GM21447 (cell line): ENCODE results near the gene ZBTB20.
A peak's percentile ranks its signal among the peaks of the same experiment; 100 is the strongest.

Source experiments
- ATAC-seq: cut with Tn5 transposase; IDR thresholded peaks from one replicate; pipeline ENCODE4 v1.9.1; 2021; ENCODE audit not compliant: unreplicated experiment

ZBTB20 gene

DNA sequence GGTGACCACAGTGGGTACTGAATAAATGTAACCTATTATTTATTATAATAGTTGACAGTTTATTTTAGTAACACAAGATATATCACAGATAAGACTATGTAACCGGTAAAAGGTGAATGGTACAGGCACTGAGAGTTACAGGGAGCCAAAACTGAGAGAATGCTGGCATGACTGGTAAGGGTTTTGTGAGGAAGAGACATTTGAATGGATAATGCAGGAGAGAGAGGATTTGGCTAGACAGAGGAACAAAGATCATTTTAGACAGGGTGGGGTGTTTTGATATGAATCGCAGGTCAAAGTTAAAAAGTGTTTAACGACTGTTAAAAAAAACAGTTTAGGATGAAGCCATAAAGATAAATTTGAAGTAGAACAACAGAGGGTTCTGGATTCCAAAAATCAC lies 421.1 kb downstream of the ZBTB20 start:
- no peak for ATAC-seq

GRCh38 chr3:114722530-114722929 lies 424.6 kb downstream of the ZBTB20 start:
- no peak for ATAC-seq

DNA sequence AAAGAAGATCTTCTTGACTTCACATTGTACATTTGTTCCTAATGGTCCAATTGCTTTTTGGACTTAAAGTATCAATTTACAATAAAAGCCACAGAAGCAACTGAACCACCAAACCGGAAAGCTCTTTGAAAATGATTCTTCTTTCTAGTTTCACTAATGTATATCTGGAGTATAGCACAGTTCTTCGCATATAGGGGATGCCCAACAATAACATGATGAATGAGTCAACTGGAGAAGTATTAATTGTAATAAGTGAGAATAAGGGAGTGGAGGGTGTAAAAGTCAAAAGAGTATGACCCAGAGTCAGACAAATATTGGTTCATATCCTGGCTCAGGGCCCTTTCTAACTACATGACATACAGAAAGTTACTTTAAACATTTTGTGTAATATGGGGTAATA lies 425.2 kb downstream of the ZBTB20 start:
- ATAC-seq: no peak

- ATAC-seq: no peak
Measured at GRCh38 chr3:114721209-114721608, 425.9 kb downstream of the ZBTB20 start.

DNA sequence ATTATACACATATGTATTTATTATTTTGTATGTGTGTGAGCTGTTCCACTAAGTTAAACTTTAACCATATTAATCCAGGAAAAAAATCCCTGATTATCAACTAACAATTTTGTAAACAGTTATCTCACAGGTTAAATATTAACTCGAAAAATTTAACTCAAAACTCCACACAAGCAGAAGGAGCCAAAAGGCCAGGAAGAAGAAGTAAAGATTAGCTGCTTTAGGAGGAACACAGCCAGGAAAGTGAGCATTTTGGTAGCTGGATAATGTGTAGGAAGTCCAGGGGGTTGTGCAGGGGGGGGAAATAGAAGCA lies 428.2 kb downstream of the ZBTB20 start:
- no peak for ATAC-seq

- ATAC-seq: no peak
Measured at GRCh38 chr3:114718071-114718897, 428.8 kb downstream of the ZBTB20 start.

DNA sequence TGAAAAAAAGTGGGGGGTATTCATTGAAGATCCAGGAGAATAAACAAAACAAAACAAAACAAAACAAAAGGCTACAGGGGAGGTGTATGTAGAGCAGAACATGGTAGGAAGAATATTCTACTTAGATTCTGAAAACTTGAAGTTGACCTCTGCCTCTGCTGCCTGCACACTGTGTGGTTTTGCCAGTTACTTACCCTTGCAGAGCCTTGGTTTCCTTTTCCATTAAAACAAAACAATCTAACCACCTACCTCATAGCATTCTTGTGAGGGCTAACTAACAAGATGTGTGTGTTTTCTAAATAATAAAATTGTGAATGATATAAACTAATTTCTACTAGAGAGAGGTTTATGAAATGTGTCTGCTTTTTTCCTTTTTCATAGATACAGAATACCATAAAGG lies 430.2 kb downstream of the ZBTB20 start:
- ATAC-seq: no peak

DNA sequence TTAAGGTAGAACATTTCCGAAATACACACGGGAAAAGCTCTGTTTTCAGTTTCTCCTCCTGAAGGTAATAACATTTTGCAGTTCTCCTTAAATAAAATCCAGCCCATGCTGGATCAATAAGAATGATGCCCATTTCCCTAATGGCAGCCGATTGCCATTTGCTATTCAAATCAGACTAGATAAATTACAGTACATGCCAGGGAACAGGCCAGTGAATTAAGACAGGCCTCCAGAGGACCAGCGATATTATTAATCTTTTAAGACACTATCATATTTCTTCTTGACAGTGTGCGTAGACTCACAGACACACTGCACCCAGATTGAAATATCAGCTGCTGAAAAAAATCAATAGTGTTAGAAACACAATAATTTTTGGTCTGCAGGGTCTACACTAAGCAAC lies 431.0 kb downstream of the ZBTB20 start:
- no peak for ATAC-seq

DNA sequence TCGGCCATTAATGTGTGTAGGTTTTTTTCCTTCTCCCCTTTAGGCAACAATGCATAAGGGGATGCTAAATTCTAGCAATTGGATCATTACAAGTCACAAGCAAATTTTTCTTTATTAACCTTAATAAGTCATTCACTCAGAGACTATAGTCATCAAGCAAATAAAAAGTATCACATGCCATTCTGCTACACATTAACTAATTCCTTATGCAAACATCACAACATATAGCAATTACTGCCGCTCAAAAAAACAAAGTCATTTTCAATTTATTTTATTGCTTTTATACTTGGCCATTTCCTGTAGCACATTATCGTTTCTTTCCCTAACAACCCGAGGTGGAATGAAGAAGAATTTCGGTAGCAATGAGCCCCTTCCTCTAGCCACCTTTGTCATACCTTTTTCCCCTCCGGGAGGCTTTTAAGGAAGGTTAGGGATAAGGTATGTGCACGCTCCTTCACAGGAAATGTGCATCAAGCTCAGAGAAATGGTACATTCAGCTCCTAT lies 432.1 kb downstream of the ZBTB20 start:
- no peak for ATAC-seq

GRCh38 chr3:114714237-114714636 lies 432.9 kb downstream of the ZBTB20 start:
- ATAC-seq: no peak

- ATAC-seq: no peak
Measured at GRCh38 chr3:114712728-114713492, 434.2 kb downstream of the ZBTB20 start.

DNA sequence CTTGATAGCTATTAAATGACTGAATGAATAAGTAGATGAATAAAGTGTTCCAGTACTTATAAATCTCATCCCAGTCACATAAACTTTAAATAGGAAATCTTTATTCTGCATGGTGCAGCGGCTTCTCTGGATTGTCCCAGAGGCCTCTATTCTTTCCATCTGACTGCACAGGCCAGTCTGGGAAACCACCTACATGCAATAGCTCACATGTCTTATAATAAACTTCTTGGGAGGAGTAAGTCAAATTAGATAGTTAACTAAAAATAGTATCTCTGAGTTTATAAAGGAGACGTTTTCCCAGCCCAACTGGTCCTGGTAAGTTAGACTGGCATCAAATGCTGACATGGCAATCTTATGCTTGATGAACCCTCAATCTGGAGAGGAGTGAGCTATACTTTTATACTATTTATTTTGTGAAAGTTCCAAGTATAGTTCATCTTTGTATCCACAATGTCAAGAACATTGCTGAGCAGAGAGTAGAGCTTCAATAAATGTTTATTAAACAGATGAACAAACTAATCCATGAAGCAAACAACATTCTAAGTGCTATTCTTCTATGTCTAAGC lies 435.7 kb downstream of the ZBTB20 start:
- no peak for ATAC-seq

GRCh38 chr3:114709102-114709501 lies 438.0 kb downstream of the ZBTB20 start:
- no peak for ATAC-seq

DNA sequence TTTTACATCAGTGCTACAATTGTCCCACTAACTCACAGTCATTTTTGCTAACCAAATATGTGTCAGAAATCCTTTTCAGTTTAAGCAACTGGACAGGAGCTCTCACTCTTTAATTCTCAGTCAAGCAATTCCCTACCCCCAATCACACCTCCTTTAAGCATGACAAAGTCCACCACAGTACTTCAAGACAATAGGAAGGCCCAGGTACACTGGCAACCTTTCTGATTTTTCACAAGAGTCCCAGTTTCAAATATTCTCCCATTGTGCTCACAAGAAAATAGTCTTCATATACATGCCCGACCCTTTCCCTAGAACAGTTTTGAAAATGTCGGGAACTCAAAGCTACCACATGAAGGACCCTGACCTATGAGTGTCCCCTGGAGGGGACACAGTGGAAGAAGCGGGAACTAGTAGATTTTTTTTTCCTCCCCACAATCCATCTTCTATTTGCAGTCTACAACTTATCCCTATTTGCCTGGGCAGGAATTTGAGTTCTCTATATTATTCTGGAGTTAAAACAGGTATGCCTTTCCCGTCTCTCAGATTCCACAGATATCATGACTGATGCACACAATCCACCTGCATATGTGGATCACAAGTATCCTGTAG lies 439.7 kb downstream of the ZBTB20 start:
- no peak for ATAC-seq

DNA sequence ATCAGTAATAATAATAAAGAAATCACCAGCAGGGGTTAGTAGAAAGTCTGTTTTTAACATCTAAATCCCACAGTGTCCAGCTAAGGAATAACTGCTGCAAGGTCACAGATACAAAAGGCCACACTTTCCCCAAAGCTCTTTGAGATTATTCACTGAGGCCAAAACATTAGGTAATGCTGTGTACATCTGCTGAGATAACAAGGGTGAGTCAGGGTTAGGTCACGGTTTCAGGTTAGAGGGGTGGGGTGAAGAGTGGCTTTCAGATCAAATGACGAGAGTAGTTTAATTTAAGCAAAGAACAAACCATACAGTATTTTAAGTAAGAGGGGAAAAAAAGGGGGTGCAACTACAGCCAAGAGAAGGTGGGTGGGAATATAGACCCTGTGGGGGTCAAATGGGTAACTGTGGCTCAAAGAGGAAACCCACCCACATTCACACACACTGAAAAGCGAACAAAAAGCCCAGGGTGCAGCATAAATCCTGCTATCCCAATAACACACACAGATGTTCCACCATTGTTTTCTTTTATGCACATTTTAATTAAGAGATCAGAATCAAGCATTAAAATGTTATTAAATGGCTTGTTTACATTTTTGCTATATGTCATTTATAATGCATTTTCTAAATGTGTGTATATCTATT lies 440.4 kb downstream of the ZBTB20 start:
- peak; percentile 65 for ATAC-seq

- ATAC-seq: no peak
Measured at GRCh38 chr3:114700637-114701234, 446.4 kb downstream of the ZBTB20 start.

DNA sequence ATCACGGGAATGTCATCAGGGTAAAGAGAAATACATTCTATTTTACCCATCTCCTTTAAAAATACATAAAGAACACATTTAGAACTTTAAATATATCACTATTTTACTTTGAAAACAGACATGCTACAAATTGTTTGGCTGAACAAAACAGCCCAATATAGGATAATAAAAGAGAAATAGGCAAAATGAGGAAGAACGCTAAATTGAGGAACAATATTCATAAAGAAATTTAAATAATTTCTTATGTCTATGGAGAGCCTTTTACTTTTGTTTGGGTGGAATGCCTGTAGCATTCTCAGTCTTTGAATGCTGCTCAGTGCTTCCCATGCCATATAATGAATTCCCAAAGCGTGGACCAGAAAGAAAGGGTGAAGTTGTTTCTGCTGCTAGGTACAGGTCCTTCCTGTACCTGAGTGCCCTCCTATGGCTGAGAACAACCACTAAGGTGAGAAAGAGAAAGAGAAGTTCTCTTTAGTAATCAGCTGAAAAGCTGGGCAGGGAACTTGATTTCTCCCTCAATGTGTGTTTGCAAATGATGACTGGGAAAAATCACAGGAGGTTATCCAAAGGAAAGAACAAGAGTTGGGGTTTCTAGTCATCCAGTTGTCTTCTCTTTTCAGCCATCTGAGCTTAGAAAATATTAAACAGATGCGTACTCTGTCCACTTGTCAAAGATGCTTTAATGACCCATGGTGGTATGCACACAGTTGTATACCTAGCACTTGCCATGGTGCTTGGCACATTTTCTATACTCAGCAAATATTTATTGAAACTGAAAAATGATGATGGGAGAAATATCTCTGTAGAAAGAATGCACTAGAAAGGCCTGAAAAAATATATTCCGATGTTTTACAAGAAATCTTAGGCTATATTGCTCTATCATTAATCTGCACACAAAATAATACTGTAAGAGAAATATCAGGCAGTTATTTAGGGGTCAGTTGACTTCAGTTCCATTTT lies 448.7 kb downstream of the ZBTB20 start:
- ATAC-seq: no peak

GRCh38 chr3:114697401-114697800 lies 449.7 kb downstream of the ZBTB20 start:
- no peak for ATAC-seq

- no peak for ATAC-seq
Measured at GRCh38 chr3:114694251-114694650, 452.8 kb downstream of the ZBTB20 start.

DNA sequence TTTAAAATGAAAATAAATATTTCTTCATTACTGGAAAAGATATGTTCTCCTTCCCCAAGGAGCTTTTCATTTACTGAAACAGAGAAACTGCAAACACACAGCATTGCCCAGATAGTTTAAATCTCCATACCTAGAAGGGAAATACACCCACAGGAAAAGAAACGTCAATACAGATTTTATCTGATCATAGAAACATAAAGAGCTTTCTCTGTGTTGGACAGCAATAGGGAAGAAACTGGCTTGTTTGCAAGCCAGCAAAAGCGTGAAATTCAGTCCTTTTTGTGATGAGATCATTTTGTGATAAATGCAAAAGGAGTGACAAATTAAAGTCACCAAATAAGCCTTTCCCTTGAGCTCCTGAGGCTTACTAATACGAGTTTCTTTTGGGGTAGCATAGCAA lies 455.2 kb downstream of the ZBTB20 start:
- no peak for ATAC-seq
